B cell (primary cell): ENCODE measurements around the gene IPO13. TPM values are rescaled to one million over a fixed set of nuclear protein-coding genes. Genes with fewer than 3 reads are reported as not detected.

ENCODE experiments used
- ATAC-seq: fragments of 200-7000 bp; cut with Tn5 transposase; one replicate; pipeline ENCODE4 v1.10.0; 2021; ENCODE audit warnings: low read depth, mild to moderate bottlenecking, moderate number of reproducible peaks, moderate library complexity
- CTCF ChIA-PET: fragments of 350-600 bp; sonication (Branson Sonifier 250); formaldehyde crosslinking; loops from one replicate; lab custom pipeline; 2021; ENCODE audit warnings: antibody characterized with exemption, inconsistent platforms; lab: Charles Lee
- POLR2A ChIA-PET: fragments of 350-600 bp; sonication (Branson Sonifier 250); formaldehyde crosslinking; loops from one replicate; lab custom pipeline; 2021; ENCODE audit warnings: antibody characterized with exemption; lab: Charles Lee
- DNase-seq: peaks from one replicate; pipeline ENCODE4 v3.0.0; 2013
- H2AFZ ChIP-seq: 2 replicates; pipeline ENCODE4 v1.6.1; 2012; ENCODE audit warnings: mild to moderate bottlenecking, low read depth, low read length; ENCODE audit not compliant: insufficient read depth, poor library complexity, severe bottlenecking
- H3K27ac ChIP-seq, 2 donors: 1 replicate in 1 of 2; 2 replicates in 1 of 2; pipeline ENCODE4 v1.5.1; 2012 to 2013; ENCODE audit warnings: low read length in 2 of 2, mild to moderate bottlenecking in 2 of 2, moderate library complexity in 1 of 2
- H3K27me3 ChIP-seq, 4 experiments: fragments of 200-600 bp in 1 of 4; sonication (generic) in 1 of 4; replicated peaks in 1 of 4; 1 replicate in 2 of 4; 2 replicates in 2 of 4; pipeline versions ENCODE4 v1.6.1 to v1.7.0; 2013 to 2016; ENCODE audit warnings: low read length in 3 of 4, mild to moderate bottlenecking in 2 of 4, mixed read lengths in 1 of 4, moderate library complexity in 1 of 4; ENCODE audit not compliant: insufficient read depth in 4 of 4, control insufficient read depth in 3 of 4; ENCODE audit errors: control extremely low read depth in 1 of 4
- H3K36me3 ChIP-seq, 2 experiments: replicated peaks in 1 of 2; 1 replicate in 1 of 2; 2 replicates in 1 of 2; pipeline versions ENCODE4 v1.6.1 to v1.7.1; 2013; ENCODE audit warnings: low read length in 1 of 2; ENCODE audit not compliant: insufficient read depth in 2 of 2, control insufficient read depth in 1 of 2; ENCODE audit errors: control extremely low read depth in 1 of 2, extremely low read depth in 1 of 2
- H3K4me1 ChIP-seq, 2 donors: fragments of 200-600 bp in 1 of 2; sonication (generic) in 1 of 2; 1 replicate in 1 of 2; 2 replicates in 1 of 2; pipeline versions ENCODE4 v1.5.1 to v1.6.1; 2013 to 2017; ENCODE audit warnings: low read length in 2 of 2; ENCODE audit not compliant: control insufficient read depth in 2 of 2, insufficient read depth in 2 of 2
- H3K4me2 ChIP-seq: replicated peaks from 2 replicates; pipeline ENCODE3; 2012; ENCODE audit warnings: mild to moderate bottlenecking, low read depth, low read length; ENCODE audit not compliant: poor library complexity, severe bottlenecking
- H3K4me3 ChIP-seq, 5 experiments: fragments of 200-600 bp in 1 of 5; sonication (generic) in 1 of 5; 1 replicate in 3 of 5; 2 replicates in 2 of 5; pipeline versions ENCODE4 v1.5.1 to v1.7.0; 2011 to 2016; ENCODE audit warnings: low read length in 4 of 5, mild to moderate bottlenecking in 4 of 5, low read depth in 2 of 5, control low read depth in 1 of 5, moderate library complexity in 1 of 5; ENCODE audit not compliant: insufficient read depth in 1 of 5; ENCODE audit errors: control extremely low read depth in 1 of 5, extremely low read depth in 1 of 5
- H3K79me2 ChIP-seq: fragments of 200-600 bp; sonication (generic); one replicate; pipeline ENCODE4 v1.6.0; 2016; ENCODE audit warnings: low read length; ENCODE audit not compliant: control insufficient read depth, insufficient read depth
- H3K9ac ChIP-seq: fragments of 200-600 bp; sonication (generic); 2 replicates; pipeline ENCODE4 v1.6.1; 2017; ENCODE audit warnings: mild to moderate bottlenecking, low read length, moderate library complexity
- H3K9me3 ChIP-seq, 3 donors: one replicate each; pipeline versions ENCODE4 v1.6.1 to v1.7.1; 2013; ENCODE audit warnings: low read length in 2 of 3; ENCODE audit not compliant: control insufficient read depth in 2 of 3, insufficient read depth in 1 of 3; ENCODE audit errors: control extremely low read depth in 1 of 3
- H4K20me1 ChIP-seq: 2 replicates; pipeline ENCODE4 v1.6.0; 2012; ENCODE audit warnings: mild to moderate bottlenecking, low read length; ENCODE audit not compliant: insufficient read depth, control insufficient read depth, poor library complexity, severe bottlenecking
- H3K27ac Mint-ChIP-seq: one replicate; pipeline ENCODE4 v1.8.0; 2021; ENCODE audit warnings: mixed read lengths
- H3K27me3 Mint-ChIP-seq: one replicate; pipeline ENCODE4 v1.8.0; 2021; ENCODE audit warnings: mixed read lengths
- H3K4me1 Mint-ChIP-seq: one replicate; pipeline ENCODE4 v1.8.0; 2021; ENCODE audit warnings: mixed read lengths
- H3K4me3 Mint-ChIP-seq: one replicate; pipeline ENCODE4 v1.8.0; 2021; ENCODE audit warnings: mixed read lengths
- H3K9me3 Mint-ChIP-seq: one replicate; pipeline ENCODE4 v1.8.0; 2022; ENCODE audit warnings: mixed read lengths; ENCODE audit not compliant: insufficient read depth
- CTCF ChIP-seq: fragments of 200-600 bp; IDR thresholded peaks from one replicate; pipeline ENCODE4 v1.8.0; 2022; ENCODE audit warnings: antibody characterized with exemption, mild to moderate bottlenecking
- EZH2 ChIP-seq: IDR thresholded peaks from 2 replicates; pipeline ENCODE4 v1.6.1; 2012; ENCODE audit warnings: borderline replicate concordance, low read depth, mild to moderate bottlenecking, moderate library complexity, low read length; ENCODE audit not compliant: insufficient read depth, poor library complexity, severe bottlenecking
- WGBS: methylation state at CpG from one replicate; pipeline ENCODE4 v1.1.5; 2013; ENCODE audit warnings: missing lambda C conversion rate; ENCODE audit not compliant: insufficient coverage; 5-methylcytosine and 5-hydroxymethylcytosine counted together
- intact Hi-C: fragments of 100-400 bp; cut with micrococcal nuclease; formaldehyde crosslinking; loops from one replicate; pipeline ENCODE4 v1.10.0; 2022
- polyA plus RNA-seq: library from polyadenylated mRNA; depleted of rRNA; stranded (reverse); fragments of >200 nt; gene quantifications from 2 replicates; pipeline ENCODE4 v1.2.3, GENCODE V29; 2012
- total RNA-seq, 2 donors: library from RNA; stranded (reverse); fragments of 120-200 nt in 1 of 2; gene quantifications; 1 replicate in 1 of 2; 2 replicates in 1 of 2; pipeline versions ENCODE4 v1.2.3 to v1.2.4, GENCODE V29; 2013 to 2022

The IPO13 gene
- total and polyA plus RNA-seq, 2 donors (not counting 1 experiment from before 2014, with no cell fraction given): 18.7 to 19.7 TPM

- H3K27ac Mint-ChIP-seq: no peak overlapping the region
- Histone ChIP-seq H3K27ac (no peak overlapping the region), H3K4me3 (peak overlapping the region in 2 of 5 experiments; percentile 18 to 27), H3K36me3 (no peaks in the 10 kb centered on the region), H3K9me3 (peaks cover 0 to 14% (median 0%) of the 10 kb centered on the region in 3 donors), H3K4me2 (peak overlapping the region; percentile 70), H3K27me3 (peaks cover 0 to 44% (median 26%) of the 10 kb centered on the region in 4 experiments), H2AFZ (peak overlapping the region; percentile 55), H3K9ac (peak overlapping the region; percentile 44), H3K4me1 (peaks cover 29 to 30% of the 10 kb centered on the region in 2 donors), H3K79me2 (no peaks in the 10 kb centered on the region), H4K20me1 (no peaks in the 10 kb centered on the region)
- POLR2A ChIA-PET: no interaction called here
- no peak for TF ChIP-seq CTCF
- no peak for TF ChIP-seq EZH2
- H3K9me3 Mint-ChIP-seq: no peaks in the 10 kb centered on the region
- intact Hi-C loops: loop anchor here (5.0 kb wide), 1 partner anchor 114 kb away; no protein-coding TSS in a partner anchor
- H3K27me3 Mint-ChIP-seq: peaks cover 26% of the 10 kb centered on the region
- DNase-seq (no peak), ATAC-seq (no peak)
- CTCF ChIA-PET: interaction anchor here (0.9 to 10.3 kb wide), 5 partner anchors 16 to 400 kb away, joined by 3 to 118 read pairs (median 11); no protein-coding TSS in a partner anchor
- H3K4me1 Mint-ChIP-seq: peaks cover 21% of the 10 kb centered on the region
- peak overlapping the region; percentile 54 for H3K4me3 Mint-ChIP-seq
- WGBS: 41% methylated on average over 8 of the region's 8 CpGs
Observed at GRCh38 chr1:43932786-43933385, 13.9 kb upstream of the IPO13 start.
